Liver (tissue), 9 donors: ENCODE measurements around the gene RTL9. TPM values are rescaled to one million over a fixed set of nuclear protein-coding genes. Genes with fewer than 3 reads are reported as not detected.

Source experiments
- DNase-seq: peaks from one replicate; pipeline ENCODE4 v3.0.0-alpha.2; 2017; ENCODE audit warnings: low spot score
- H3K27ac ChIP-seq, 2 donors: one replicate each; pipeline ENCODE4 v1.7.0; 2013; ENCODE audit warnings: inconsistent platforms in 2 of 2, low read length in 2 of 2, control low read depth in 1 of 2, low read depth in 1 of 2, mild to moderate bottlenecking in 1 of 2
- H3K27me3 ChIP-seq, 4 donors: one replicate each; pipeline versions ENCODE4 v1.6.1 to v1.7.0; 2013; ENCODE audit warnings: low read length in 3 of 4, inconsistent platforms in 1 of 4, mild to moderate bottlenecking in 1 of 4, moderate library complexity in 1 of 4; ENCODE audit not compliant: control insufficient read depth in 4 of 4, insufficient read depth in 4 of 4
- H3K36me3 ChIP-seq, 4 donors: one replicate each; pipeline versions ENCODE4 v1.6.1 to v1.7.0; 2013; ENCODE audit warnings: low read length in 3 of 4, mild to moderate bottlenecking in 3 of 4, low read depth in 1 of 4, moderate library complexity in 1 of 4; ENCODE audit not compliant: control insufficient read depth in 4 of 4, insufficient read depth in 3 of 4
- H3K4me1 ChIP-seq, 4 donors: one replicate each; pipeline versions ENCODE4 v1.6.1 to v1.7.0; 2013; ENCODE audit warnings: low read length in 3 of 4, mild to moderate bottlenecking in 3 of 4, moderate library complexity in 1 of 4; ENCODE audit not compliant: control insufficient read depth in 4 of 4, insufficient read depth in 4 of 4
- H3K4me3 ChIP-seq, 3 donors: one replicate each; pipeline versions ENCODE4 v1.6.1 to v1.7.0; 2013; ENCODE audit warnings: low read length in 3 of 3, control low read depth in 1 of 3, low read depth in 1 of 3, mild to moderate bottlenecking in 1 of 3
- H3K9ac ChIP-seq, 2 donors: one replicate each; pipeline ENCODE4 v1.7.0; 2013; ENCODE audit warnings: low read length in 2 of 2, mild to moderate bottlenecking in 2 of 2, moderate library complexity in 2 of 2, control low read depth in 1 of 2, low read depth in 1 of 2
- H3K9me3 ChIP-seq, 4 donors: one replicate each; pipeline versions ENCODE4 v1.6.1 to v1.7.0; 2013; ENCODE audit warnings: low read length in 3 of 4; ENCODE audit not compliant: control insufficient read depth in 4 of 4
- ATF3 ChIP-seq: IDR thresholded peaks from 2 replicates; pipeline ENCODE4 v1.6.1; 2016; ENCODE audit warnings: antibody characterized with exemption
- EGR1 ChIP-seq, 2 donors: IDR thresholded peaks; 2 replicates each; pipeline ENCODE4 v1.6.1; 2016 to 2018; ENCODE audit warnings: antibody characterized with exemption in 2 of 2, low read depth in 2 of 2
- GABPA ChIP-seq, 2 donors: IDR thresholded peaks in 1 of 2; conservative IDR thresholded peaks in 1 of 2; 2 replicates each; pipeline ENCODE4 v1.6.1; 2016; ENCODE audit warnings: antibody characterized with exemption in 2 of 2, mild to moderate bottlenecking in 1 of 2, moderate library complexity in 1 of 2
- NR2F2 ChIP-seq: IDR thresholded peaks from 2 replicates; pipeline ENCODE4 v1.6.1; 2016; ENCODE audit warnings: antibody characterized with exemption
- REST ChIP-seq: IDR thresholded peaks from 2 replicates; pipeline ENCODE4 v1.6.1; 2016; ENCODE audit warnings: antibody characterized with exemption, mild to moderate bottlenecking
- SP1 ChIP-seq: IDR thresholded peaks from 2 replicates; pipeline ENCODE4 v1.6.1; 2018; ENCODE audit warnings: antibody characterized with exemption, mild to moderate bottlenecking
- TAF1 ChIP-seq: conservative IDR thresholded peaks from 2 replicates; pipeline ENCODE4 v1.6.1; 2016; ENCODE audit warnings: antibody characterized with exemption, mild to moderate bottlenecking
- ZBTB33 ChIP-seq: IDR thresholded peaks from 2 replicates; pipeline ENCODE4 v1.6.1; 2016; ENCODE audit warnings: antibody characterized with exemption
- WGBS: extraction: QIAGEN DNeasy Blood & Tissue Kit; methylation state at CpG from one replicate; pipeline ENCODE4 v1.1.7; 2013; 5-methylcytosine and 5-hydroxymethylcytosine counted together
- polyA plus RNA-seq, 2 donors: library from polyadenylated mRNA; stranded (reverse) in 1 of 2; unstranded in 1 of 2; fragments of 200-250 nt in 1 of 2; fragments of >200 nt in 1 of 2; fragmentation: Nextera tagmentation in 1 of 2; extraction: Ambion mirVana in 1 of 2; gene quantifications; one replicate each; pipeline versions ENCODE4 v1.2.1 to v1.2.3, GENCODE V29; 2013 to 2015
- total RNA-seq, 2 donors: library from RNA; depleted of rRNA; stranded (reverse); fragments of >200 nt; gene quantifications; one replicate each; pipeline ENCODE4 v1.2.3, GENCODE V29; 2014
- donor health status: healthy.
- donor health status: healthy.
- donor health status: healthy.
- donor health status: healthy.
- donor health status: healthy.

RTL9 gene
- total and polyA plus RNA-seq, 4 donors: 0.05 to 0.37 (median 0.25) TPM; not detected in 1

GRCh38 chrX:110396735-110397134 lies 38.1 kb downstream of the RTL9 start:
- Histone ChIP-seq H3K9ac (no peak overlapping the region), H3K4me3 (no peak overlapping the region), H3K36me3 (no peaks in the 10 kb centered on the region), H3K4me1 (no peaks in the 10 kb centered on the region), H3K27ac (no peak overlapping the region), H3K9me3 (no peaks in the 10 kb centered on the region), H3K27me3 (no peaks in the 10 kb centered on the region)
- TF ChIP-seq TAF1: no peak
- no peak for TF ChIP-seq REST
- TF ChIP-seq NR2F2: no peak
- DNase-seq: no peak
- WGBS: 66% methylated on average over 4 of the region's 4 CpGs

- no peak overlapping the region for H3K27ac ChIP-seq
- TF ChIP-seq SP1: no peak
- no peak for TF ChIP-seq GABPA (IDR thresholded peaks at IDR 0.05 in 1 of 2, conservative IDR thresholded peaks at IDR 0.05 in 1 of 2)
- TF ChIP-seq ZBTB33: no peak
- no peak for TF ChIP-seq ATF3
- H3K9me3 ChIP-seq: no peaks in the 10 kb centered on the region
- no peak overlapping the region for H3K9ac ChIP-seq
- H3K4me1 ChIP-seq: no peaks in the 10 kb centered on the region
- H3K4me3 ChIP-seq: no peak overlapping the region
- H3K36me3 ChIP-seq: no peaks in the 10 kb centered on the region
- H3K27me3 ChIP-seq: no peaks in the 10 kb centered on the region
- DNase-seq: no peak
Observed at GRCh38 chrX:110397339-110397738, 38.7 kb downstream of the RTL9 start.

GRCh38 chrX:110397904-110398303 lies 39.3 kb downstream of the RTL9 start:
- TF ChIP-seq EGR1 (IDR thresholded peaks at IDR 0.05; ENCODE audit: low read depth in 2 of 2) (no peak), REST (no peak)
- Histone ChIP-seq H3K36me3 (no peaks in the 10 kb centered on the region), H3K4me1 (no peaks in the 10 kb centered on the region), H3K4me3 (no peak overlapping the region), H3K9ac (no peak overlapping the region), H3K9me3 (no peaks in the 10 kb centered on the region), H3K27me3 (no peaks in the 10 kb centered on the region), H3K27ac (no peak overlapping the region)
- no peak for DNase-seq
- WGBS: 92% methylated on average over 6 of the region's 6 CpGs
